Suprapubic skin (tissue), 3 donors: ENCODE results near the gene KDSR.

Experiments
- CTCF ChIP-seq, 2 donors: fragments of 200-600 bp in 1 of 2; fragments of 450-650 bp in 1 of 2; sonication (generic) in 1 of 2; IDR thresholded peaks; one replicate each; pipeline ENCODE4 v1.5.1; 2016 to 2019; ENCODE audit warnings: antibody characterized with exemption in 2 of 2, mild to moderate bottlenecking in 1 of 2, moderate library complexity in 1 of 2
- POLR2AphosphoS5 ChIP-seq, 3 donors: sonication (generic); formaldehyde crosslinking; IDR thresholded peaks; one replicate each; pipeline ENCODE4 v1.6.1; 2017; ENCODE audit warnings: antibody characterized with exemption in 3 of 3

- TF ChIP-seq CTCF (IDR thresholded peaks at IDR 0.05): peak in 1 of 2 donors; percentile 31
- TF ChIP-seq POLR2AphosphoS5 (IDR thresholded peaks at IDR 0.05): no peak
These were observed 24.8 kb downstream of the KDSR start for GRCh38 chr18:63342206-63342605.
